ENCODE results near the gene ARFGEF3.
"Not testable (repeated sequence)": the region's sequence is repeated elsewhere in the genome, so short reads cannot be mapped to it uniquely, and the experiment has no call there.

Gene ARFGEF3

DNA sequence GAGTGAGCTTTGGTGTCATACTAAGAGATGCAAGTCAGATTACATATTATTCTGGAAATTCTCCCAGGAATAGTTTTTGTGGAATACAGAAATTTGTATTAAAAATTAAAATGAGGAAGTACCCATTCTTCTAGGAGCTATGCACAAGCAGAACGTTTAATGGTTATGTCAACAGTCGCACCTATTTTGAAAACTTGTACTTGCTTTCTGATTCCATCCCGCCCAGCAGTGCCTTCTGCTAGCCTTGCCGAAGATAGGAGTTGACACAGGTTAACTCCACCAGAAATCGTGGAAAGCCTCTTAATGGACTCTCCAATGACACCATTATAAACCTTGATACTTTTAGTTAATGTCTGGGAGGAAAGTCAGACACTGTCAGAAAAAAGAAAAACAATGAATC, 49.9 kb downstream of the ARFGEF3 start:
- DNase-seq (ENCODE audit: low read depth): no peak

- DNase-seq (ENCODE audit: low read depth): not testable (repeated sequence)
These were observed 50.8 kb downstream of the ARFGEF3 start for GRCh38 chr6:138212530-138212929.

DNA sequence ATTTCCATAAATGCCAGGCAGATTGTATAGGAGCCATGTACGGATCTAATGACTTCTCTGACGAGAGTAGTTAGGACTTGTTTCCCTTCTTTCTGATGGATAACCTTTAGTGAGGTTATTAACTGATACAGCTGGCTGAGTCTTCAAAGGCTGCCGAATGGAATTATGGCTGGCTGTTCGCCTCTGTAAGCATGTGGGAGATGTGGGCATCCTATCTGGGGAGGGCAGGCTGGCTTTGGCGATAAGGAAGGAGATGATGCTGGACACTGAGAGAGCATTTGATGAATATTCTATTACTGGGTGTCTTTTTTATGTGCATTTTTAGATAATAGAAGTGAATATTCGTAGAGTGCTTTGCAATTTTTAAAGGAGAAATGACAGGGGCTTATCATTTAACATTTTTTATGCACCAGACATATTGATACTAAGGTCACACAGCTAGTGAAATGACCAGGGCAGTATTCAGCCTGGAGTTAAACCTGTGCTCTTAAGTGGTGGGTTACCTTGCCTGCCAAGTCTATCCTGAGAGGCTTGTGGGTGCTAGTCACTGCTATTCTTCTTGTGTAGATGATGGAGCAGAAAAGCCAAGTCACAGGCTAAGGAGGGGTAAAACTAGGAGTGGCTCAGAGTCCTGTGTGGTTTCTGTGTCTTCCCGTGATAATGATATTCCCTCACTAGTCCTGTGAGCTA, 53.5 kb downstream of the ARFGEF3 start:
- DNase-seq (ENCODE audit: low read depth): no peak

GRCh38 chr6:138218449-138218848, 56.7 kb downstream of the ARFGEF3 start, which contains the start of gene PBOV1:
Gene PBOV1 (minus strand): TSS chr6:138218491. CDS start chr6:138218395, 96 bp downstream.
- DNase-seq (ENCODE audit: low read depth): no peak

DNA sequence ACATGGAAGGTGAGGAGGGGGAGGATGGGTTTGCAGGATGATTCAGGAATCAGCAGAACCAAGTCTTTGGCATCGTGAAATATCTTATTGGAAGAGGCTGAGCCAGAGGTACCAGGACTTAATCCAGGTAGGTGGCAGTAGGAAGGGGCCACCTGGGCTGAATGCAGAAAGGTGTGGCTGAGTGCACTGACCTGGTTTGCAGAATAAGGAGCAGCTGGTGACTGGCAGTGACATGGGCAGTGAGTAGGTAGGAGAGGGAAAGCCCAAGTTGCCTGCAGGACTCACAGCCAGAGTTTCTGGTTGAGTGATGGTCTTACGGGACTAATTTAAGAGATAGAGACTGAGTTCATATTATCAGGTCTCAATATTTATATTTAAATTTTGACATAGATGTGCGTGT, 57.7 kb downstream of the ARFGEF3 start:
- DNase-seq (ENCODE audit: low read depth): no peak

DNA sequence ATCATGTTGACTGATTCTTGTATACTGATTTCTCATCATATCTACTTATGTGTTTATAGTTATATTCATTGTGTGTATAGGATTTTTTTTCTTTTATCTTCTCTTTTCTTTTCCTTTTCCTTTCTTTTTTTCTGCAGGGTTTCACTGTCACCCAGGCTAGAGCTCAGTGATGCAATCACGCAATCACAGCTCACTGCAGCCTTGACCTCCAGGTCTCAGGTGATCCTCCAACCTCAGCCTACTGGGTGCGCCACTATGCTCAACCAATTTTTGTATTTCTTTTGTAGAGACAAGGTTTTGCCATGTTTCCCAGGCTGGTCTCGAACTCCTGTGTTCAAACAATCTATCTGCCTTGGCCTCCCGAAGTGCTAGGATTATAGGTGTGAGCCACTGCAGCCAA, 58.2 kb downstream of the ARFGEF3 start:
- DNase-seq (ENCODE audit: low read depth): no peak

- DNase-seq (ENCODE audit: low read depth): no peak
These were observed 61.3 kb downstream of the ARFGEF3 start for GRCh38 chr6:138222901-138223546.

GRCh38 chr6:138225953-138226352, 64.2 kb downstream of the ARFGEF3 start:
- DNase-seq (ENCODE audit: low read depth): no peak

DNA sequence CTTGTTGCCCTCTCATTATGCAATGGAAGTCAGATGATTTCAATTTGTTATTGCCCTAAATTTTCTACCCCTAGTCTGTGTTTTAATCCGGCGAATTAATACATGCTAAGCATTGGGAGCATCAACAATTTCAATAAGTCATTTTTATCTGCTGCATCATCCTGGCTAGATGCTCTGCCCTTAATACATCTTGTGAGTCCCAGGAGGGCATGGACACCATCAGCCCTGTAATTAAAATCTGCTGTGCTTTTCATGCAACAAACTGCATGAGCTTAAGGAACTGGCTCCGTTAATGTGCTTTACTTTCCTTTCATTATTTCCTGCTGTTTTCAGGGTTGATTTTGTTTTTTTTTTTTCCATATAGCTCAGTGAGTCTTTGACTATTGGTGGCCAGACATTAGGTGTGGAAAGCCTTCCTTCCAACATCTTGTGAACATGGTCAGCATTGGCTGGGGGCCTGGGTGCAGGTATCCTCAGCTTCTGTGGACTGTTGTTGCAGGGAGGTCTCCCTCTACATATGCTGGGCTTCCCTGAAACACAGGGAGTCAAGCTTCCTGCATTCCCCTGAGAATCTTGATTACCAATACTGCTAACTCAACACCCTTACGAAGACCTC, 65.1 kb downstream of the ARFGEF3 start:
- DNase-seq (ENCODE audit: low read depth): no peak

- DNase-seq (ENCODE audit: low read depth): no peak
These were observed 65.6 kb downstream of the ARFGEF3 start for GRCh38 chr6:138227316-138227781.

GRCh38 chr6:138229072-138229471, 67.3 kb downstream of the ARFGEF3 start:
- no peak for DNase-seq (ENCODE audit: low read depth)

DNA sequence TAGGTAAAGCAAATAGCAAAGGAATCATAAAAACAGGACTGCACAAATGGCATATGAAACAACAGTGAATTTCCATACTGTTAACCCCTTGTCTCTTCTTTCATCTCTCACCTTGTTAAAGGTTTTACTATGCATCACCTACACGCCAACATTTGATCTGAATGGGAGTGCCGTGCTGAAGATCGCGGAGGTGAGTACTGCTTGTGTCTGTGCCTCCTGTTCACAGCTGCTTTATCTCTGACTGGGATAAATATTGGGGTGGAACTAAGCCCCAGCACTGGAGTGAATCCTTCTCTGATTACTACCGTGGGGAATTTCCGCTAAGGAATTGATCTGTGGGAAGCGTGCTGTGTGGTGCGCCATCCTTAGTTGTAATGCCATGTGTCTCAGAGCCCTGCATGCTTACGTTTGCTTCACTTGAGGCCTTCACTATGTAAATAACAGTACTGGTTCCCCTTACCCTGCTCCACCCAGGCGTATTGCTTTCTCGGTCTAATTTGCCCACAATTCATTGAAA, 68.0 kb downstream of the ARFGEF3 start:
- DNase-seq (ENCODE audit: low read depth): no peak

DNA sequence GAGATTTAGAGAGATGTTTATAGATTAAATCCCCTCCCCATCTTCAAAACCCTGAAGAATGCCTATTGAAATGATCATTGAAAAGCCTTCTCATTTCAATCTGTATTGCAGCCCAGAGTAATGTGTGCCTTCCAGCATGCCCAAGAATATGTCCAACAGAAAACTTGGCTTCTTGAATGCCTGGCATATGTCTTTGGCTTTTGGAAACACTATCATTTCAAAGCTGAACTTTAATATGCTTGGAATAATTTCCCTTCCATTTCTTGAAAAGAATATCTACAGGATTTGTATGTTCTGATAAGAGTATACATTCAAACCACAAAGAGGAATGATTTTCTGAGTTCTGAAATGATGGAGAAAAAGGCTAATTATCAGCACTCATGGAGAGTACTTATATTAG, 68.5 kb downstream of the ARFGEF3 start:
- DNase-seq (ENCODE audit: low read depth): no peak

DNA sequence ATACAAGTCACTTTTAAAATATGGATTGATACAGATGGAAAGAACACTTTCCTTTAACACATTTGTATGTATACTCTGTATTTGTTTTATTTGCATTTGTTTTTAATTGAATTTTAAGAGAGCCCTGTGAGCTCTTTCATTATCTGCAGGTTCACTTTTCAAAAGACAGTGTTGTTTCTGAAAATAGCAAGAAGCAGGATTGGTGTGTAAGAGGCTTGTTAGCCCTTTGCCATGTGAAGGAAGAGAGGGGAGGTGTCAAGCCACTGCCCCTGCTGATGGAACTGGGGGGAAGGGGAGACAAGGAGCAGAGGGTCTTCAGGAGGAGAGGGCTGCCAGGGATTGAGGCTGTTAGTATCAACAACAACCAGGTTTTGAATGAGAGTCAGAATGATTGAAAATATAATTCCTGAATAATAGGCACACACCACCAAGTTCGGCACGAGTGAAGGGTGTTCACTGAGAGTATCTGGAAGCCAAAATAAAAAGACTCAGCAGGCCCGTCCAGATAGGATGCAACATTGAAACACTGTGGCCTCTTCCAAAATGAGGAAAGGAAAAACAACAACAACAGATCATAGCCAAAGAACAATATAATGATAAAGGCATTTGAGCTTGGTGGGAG, 69.1 kb downstream of the ARFGEF3 start:
- no peak for DNase-seq (ENCODE audit: low read depth)

- DNase-seq (ENCODE audit: low read depth): no peak
These were observed 69.7 kb downstream of the ARFGEF3 start for GRCh38 chr6:138231381-138231886.

DNA sequence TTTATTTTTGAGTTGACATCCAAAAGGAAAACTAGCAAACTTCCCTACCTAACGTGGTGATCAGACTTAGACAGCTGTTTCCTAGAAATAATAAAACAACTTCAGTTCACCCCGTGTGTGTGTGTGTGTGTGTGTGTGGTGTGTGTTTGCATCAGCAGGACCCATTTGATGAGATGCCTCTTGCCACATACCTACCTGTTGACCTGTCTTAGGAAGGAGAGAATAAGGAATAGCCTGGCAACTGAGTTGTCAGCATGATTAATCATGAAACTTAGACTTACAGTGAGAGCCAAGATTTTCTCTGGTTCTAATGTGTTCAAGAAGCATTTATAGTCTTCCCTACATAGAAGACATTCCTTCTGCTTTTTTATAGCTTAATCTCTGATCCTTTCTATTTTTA, 72.6 kb downstream of the ARFGEF3 start:
- no peak for DNase-seq (ENCODE audit: low read depth)

DNA sequence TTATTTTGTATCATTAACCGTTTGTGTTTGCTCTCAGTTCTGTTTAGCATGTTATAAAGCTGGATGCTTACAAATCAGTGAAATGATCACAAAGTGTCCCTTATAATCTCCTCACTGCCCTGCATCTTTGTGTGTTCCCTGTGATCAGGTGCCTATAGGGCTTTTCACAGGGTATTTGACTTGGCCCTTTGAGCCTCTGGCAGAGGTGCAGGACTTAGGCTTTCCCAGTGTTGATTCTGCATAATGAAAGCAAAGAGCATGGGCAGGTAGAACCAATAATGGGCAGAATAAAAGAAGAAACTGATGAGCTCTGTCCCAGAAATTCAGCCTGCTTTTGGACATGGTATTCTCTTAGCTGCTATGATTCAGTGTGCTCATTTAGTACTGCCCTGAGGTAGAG, 73.5 kb downstream of the ARFGEF3 start:
- no peak for DNase-seq (ENCODE audit: low read depth)

DNA sequence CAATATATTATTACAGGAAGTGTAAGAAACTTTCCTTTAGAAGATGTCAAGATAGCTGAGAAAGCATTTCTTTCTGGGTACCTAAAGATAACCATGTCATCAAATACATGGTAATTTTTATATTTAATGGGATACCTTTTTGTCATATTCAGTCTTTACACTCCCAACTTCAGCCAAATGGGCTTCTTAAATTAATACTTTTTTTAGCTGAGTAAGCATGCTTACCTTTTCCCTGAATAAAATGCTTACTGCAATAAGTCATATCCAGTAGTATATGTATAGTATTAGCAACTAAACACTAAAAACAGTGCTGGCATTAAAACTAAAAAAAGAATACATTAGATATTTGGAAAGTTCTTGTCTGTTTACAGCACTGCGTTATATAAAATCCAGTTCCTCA, 74.0 kb downstream of the ARFGEF3 start:
- no peak for DNase-seq (ENCODE audit: low read depth)

GRCh38 chr6:138237463-138237862, 75.7 kb downstream of the ARFGEF3 start:
- DNase-seq (ENCODE audit: low read depth): no peak

DNA sequence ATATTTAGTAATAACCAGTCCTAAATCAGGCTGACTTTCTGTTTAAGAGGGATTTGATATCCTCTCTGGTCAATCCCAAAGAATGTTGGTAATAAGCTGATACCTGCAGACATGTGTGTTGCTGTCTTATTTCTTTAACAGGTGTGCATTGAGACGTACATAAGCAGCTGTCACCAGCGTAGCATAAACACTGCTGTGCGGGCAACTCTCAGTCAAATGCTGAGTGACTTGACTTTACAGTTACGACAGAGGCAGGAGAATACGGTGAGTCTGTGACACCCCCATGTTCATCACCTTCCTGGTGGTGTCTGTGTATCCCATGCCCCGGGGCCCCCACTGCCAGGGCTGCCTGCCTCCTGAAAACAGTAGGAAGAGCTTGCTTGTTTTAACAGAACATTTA, 76.6 kb downstream of the ARFGEF3 start:
- no peak for DNase-seq (ENCODE audit: low read depth)

DNA sequence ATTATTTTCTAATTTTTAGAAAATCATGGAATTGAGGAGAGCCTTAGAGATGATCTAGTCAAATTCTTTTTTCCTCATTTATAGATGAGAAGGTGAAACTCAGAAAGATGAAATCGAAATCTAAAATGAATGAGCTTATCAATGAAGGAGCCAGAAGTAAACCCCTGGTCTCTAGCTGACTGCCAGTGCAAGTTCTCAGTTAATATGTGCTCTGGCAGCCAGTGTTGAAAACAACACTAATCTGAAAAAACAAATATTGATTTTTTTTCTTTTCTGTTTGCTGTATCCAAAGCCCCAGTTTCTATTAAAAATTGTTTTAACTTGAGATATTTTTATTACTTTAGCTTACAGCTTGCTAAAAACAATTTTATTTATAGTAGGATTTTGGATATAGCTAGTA, 78.0 kb downstream of the ARFGEF3 start:
- no peak for DNase-seq (ENCODE audit: low read depth)

- DNase-seq (ENCODE audit: low read depth): no peak
These were observed 78.9 kb downstream of the ARFGEF3 start for GRCh38 chr6:138240476-138241245.

Measured in stimulated activated CD8-positive, alpha-beta memory T cell treated with anti-CD3 and anti-CD28 coated beads, Interleukin-4, amount 100 ng/mL, for 24 hours (primary cell).